ENCODE measurements around the gene ZSCAN18.

The ZSCAN18 gene

GRCh38 chr19:58097349-58097748 lies 682 bp downstream of the ZSCAN18 start:
- TF ChIP-seq ZNF274 (IDR thresholded peaks at IDR 0.05; ENCODE audit: low read depth, low read length): no peak
- no peak overlapping the region; the same call in 1 of the 2 replicates for H3K4me3 ChIP-seq (ENCODE audit: low read length)

GRCh38 chr19:58096884-58097283 lies 1.1 kb downstream of the ZSCAN18 start:
- TF ChIP-seq ZNF274 (IDR thresholded peaks at IDR 0.05; ENCODE audit: low read depth, low read length): no peak
- H3K4me3 ChIP-seq (ENCODE audit: low read length): no peak overlapping the region

- no peak overlapping the region for H3K4me3 ChIP-seq (ENCODE audit: low read length)
- TF ChIP-seq ZNF274 (IDR thresholded peaks at IDR 0.05; ENCODE audit: low read depth, low read length): no peak
Observed at GRCh38 chr19:58095328-58095727, 2.7 kb downstream of the ZSCAN18 start.

GRCh38 chr19:58093071-58093470 lies 5.0 kb downstream of the ZSCAN18 start:
- H3K4me3 ChIP-seq (ENCODE audit: low read length): no peak overlapping the region
- TF ChIP-seq ZNF274 (IDR thresholded peaks at IDR 0.05; ENCODE audit: low read depth, low read length): no peak

GRCh38 chr19:58091251-58091995 lies 6.6 kb downstream of the ZSCAN18 start:
- no peak overlapping the region for H3K4me3 ChIP-seq (ENCODE audit: low read length)
- no peak for TF ChIP-seq ZNF274 (IDR thresholded peaks at IDR 0.05; ENCODE audit: low read depth, low read length)

- TF ChIP-seq ZNF274 (IDR thresholded peaks at IDR 0.05; ENCODE audit: low read depth, low read length): no peak
- no peak overlapping the region for H3K4me3 ChIP-seq (ENCODE audit: low read length)
Observed at GRCh38 chr19:58089846-58090245, 8.2 kb downstream of the ZSCAN18 start.

GRCh38 chr19:58088521-58089052 lies 9.4 kb downstream of the ZSCAN18 start:
- TF ChIP-seq ZNF274 (IDR thresholded peaks at IDR 0.05; ENCODE audit: low read depth, low read length): no peak

GRCh38 chr19:58086825-58087710 lies 11.0 kb downstream of the ZSCAN18 start:
- no peak for TF ChIP-seq ZNF274 (IDR thresholded peaks at IDR 0.05; ENCODE audit: low read depth, low read length)
- H3K4me3 ChIP-seq (ENCODE audit: low read length): no peak overlapping the region

More at GRCh38 chr19:58088521-58089052, 9.4 kb downstream of the ZSCAN18 start:
- H3K4me3 ChIP-seq (ENCODE audit: low read length): no peak overlapping the region

GRCh38 chr19:58085348-58085875 lies 12.6 kb downstream of the ZSCAN18 start:
- no peak for TF ChIP-seq ZNF274 (IDR thresholded peaks at IDR 0.05; ENCODE audit: low read depth, low read length)
- no peak overlapping the region for H3K4me3 ChIP-seq (ENCODE audit: low read length)

GRCh38 chr19:58084596-58085347 lies 13.3 kb downstream of the ZSCAN18 start:
- no peak overlapping the region for H3K4me3 ChIP-seq (ENCODE audit: low read length)
- no peak for TF ChIP-seq ZNF274 (IDR thresholded peaks at IDR 0.05; ENCODE audit: low read depth, low read length)

- no peak for TF ChIP-seq ZNF274 (IDR thresholded peaks at IDR 0.05; ENCODE audit: low read depth, low read length)
- no peak overlapping the region for H3K4me3 ChIP-seq (ENCODE audit: low read length)
Observed at GRCh38 chr19:58083021-58083420, 15.0 kb downstream of the ZSCAN18 start.

- H3K4me3 ChIP-seq (ENCODE audit: low read length): no peak overlapping the region
- no peak for TF ChIP-seq ZNF274 (IDR thresholded peaks at IDR 0.05; ENCODE audit: low read depth, low read length)
Observed at GRCh38 chr19:58079792-58080191, 18.2 kb downstream of the ZSCAN18 start.

GRCh38 chr19:58067240-58067912 lies 30.7 kb downstream of the ZSCAN18 start:
- no peak overlapping the region for H3K4me3 ChIP-seq (ENCODE audit: low read length)
- peak; percentile 81 for TF ChIP-seq ZNF274 (IDR thresholded peaks at IDR 0.05; ENCODE audit: low read depth, low read length)
